Pancreas (tissue), 10 donors: Measurements from ENCODE around the gene RAX2. TPM values are rescaled to one million over a fixed set of nuclear protein-coding genes. Genes with fewer than 3 reads are reported as not detected.
"Not testable (repeated sequence)": the region's sequence is repeated elsewhere in the genome, so short reads cannot be mapped to it uniquely, and the experiment has no call there.

Experiments used
- ATAC-seq, 4 donors: fragments of 200-7000 bp; cut with Tn5 transposase; one replicate each; pipeline versions ENCODE4 v1.8.0 to v1.9.1; 2020; ENCODE audit warnings: mild to moderate bottlenecking in 4 of 4, moderate library complexity in 4 of 4
- DNase-seq, 6 donors: peaks; one replicate each; pipeline ENCODE4 v3.0.0-alpha.2; 2020
- FAIRE-seq: peaks from 2 replicates; lab custom pipeline; 2012; peaks lifted over from hg19 to GRCh38; lab: Jason Lieb, UNC
- H3K27ac ChIP-seq, 4 donors: fragments of 200-600 bp; sonication (generic); 1 replicate in 3 of 4; 2 replicates in 1 of 4; pipeline versions ENCODE4 v1.5.0 to v1.8.0; 2020
- H3K27me3 ChIP-seq, 4 donors: fragments of 200-600 bp; one replicate each; pipeline ENCODE4 v1.8.0; 2021
- H3K36me3 ChIP-seq, 3 donors: fragments of 200-600 bp; sonication (generic) in 1 of 3; one replicate each; pipeline versions ENCODE4 v1.5.0 to v1.8.0; 2020 to 2021
- H3K4me1 ChIP-seq, 3 donors: fragments of 200-600 bp; one replicate each; pipeline ENCODE4 v1.8.0; 2021
- H3K4me3 ChIP-seq, 4 donors: fragments of 200-600 bp; sonication (generic) in 2 of 4; one replicate each; pipeline versions ENCODE4 v1.5.0 to v1.8.0; 2020 to 2021
- H3K9me3 ChIP-seq, 4 donors: fragments of 200-600 bp; one replicate each; pipeline ENCODE4 v1.8.0; 2021
- CTCF ChIP-seq, 4 donors: fragments of 200-600 bp; sonication (generic) in 3 of 4; IDR thresholded peaks; one replicate each; pipeline versions ENCODE4 v1.5.0 to v1.8.0; 2021; ENCODE audit warnings: antibody characterized with exemption in 4 of 4
- WGBS, 2 donors: extraction: QIAGEN DNeasy Blood & Tissue Kit; methylation state at CpG; one replicate each; pipeline ENCODE4 v1.1.7; 2013; 5-methylcytosine and 5-hydroxymethylcytosine counted together
- intact Hi-C, 3 donors: fragments of 100-400 bp; cut with DNase I; formaldehyde crosslinking; loops; one replicate each; pipeline versions ENCODE4 v1.11.1 to v1.14.2; 2022
- polyA plus RNA-seq, 2 donors: library from polyadenylated mRNA; stranded (reverse); fragments of 200-250 nt; gene quantifications; one replicate each; pipeline ENCODE4 v1.2.3, GENCODE V29; 2013
- total RNA-seq, 6 donors: library from RNA; stranded (reverse); fragmentation: NEBNext Ultra II Directional in 4 of 6; extraction: Animal tissue kit (Norgen Biotek cat#: 25700) in 4 of 6; gene quantifications; one replicate each; pipeline versions ENCODE4 v1.2.1 to v1.2.4, GENCODE V29; 2021 to 2023
- donor health status: healthy with polysubstance abuse.
- donor health status: DM: no; HTN: no; CAD: no; lungs with moderate emphysema.
- donor health status: DM: no; HTN: no; CAD: no.
- donor health status: control.
- donor health status: control.
- donor health status: Bipolar disorder and iron deficiency.
- donor health status: DM: yes; HTN: yes; CAD: no.
- donor health status: DM: no; HTN: no; CAD: no.
- donor health status: DM: no; HTN: no; CAD: no.
- donor health status: DM: yes; HTN: yes; CAD: no.

Gene RAX2
- total and polyA plus RNA-seq, 8 donors: not detected

- peaks cover 3 to 24% (median 15%) of the 10 kb centered on the region in 3 donors for H3K4me1 ChIP-seq
- FAIRE-seq: no peak
Measured at GRCh38 chr19:3760871-3761361, 11.1 kb downstream of the RAX2 start.

DNA sequence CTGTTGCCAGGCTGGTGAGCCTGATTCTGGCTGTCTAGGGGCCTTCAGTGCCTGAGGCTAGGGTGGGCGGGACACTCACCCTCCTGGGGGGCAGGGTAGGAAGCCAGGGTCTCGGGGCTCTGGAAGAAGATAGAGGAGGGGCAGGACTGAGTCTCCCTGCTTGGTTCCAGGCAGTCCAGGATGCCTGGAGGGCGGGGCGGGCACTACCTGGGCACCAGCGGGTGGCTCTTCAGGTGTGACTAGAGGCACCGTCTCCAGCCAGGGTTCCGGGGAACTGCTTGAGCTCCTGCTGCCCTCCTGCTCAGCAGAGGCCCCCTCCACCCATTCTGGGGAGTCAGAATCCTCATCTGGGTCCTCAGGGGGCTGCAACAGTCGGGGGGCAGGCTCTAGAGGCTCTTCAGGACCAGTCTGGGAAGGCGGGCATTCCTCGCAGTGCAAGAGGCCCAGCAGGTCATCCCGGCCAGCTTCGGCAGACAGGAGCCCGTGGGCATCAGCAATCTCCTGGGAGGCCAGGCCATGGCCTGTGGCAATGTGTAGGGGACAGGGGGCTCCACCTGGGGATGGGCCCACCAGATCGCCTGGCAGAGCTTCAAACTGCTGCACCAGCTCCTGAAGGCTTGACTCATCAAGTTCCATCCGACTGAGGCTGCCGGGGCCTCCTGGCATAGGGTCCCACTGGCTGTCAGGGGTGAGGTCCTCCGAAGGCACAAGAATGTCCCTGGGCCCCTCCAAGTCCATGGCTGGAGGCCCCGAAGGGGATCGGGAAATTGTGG, 12.4 kb downstream of the RAX2 start:
- WGBS, 2 donors: 84 to 89% methylated on average over 19 of the region's 19 CpGs
- TF ChIP-seq CTCF (IDR thresholded peaks at IDR 0.05): no peak
- intact Hi-C loops: no loop called here
- H3K27me3 ChIP-seq: no peaks in the 10 kb centered on the region
- DNase-seq: peak in 1 of 6 donors; percentile 72
- H3K27ac ChIP-seq: no peak overlapping the region
- H3K9me3 ChIP-seq: no peaks in the 10 kb centered on the region
- H3K4me1 ChIP-seq: peaks cover 3 to 24% (median 15%) of the 10 kb centered on the region in 3 donors
- no peak overlapping the region for H3K4me3 ChIP-seq
- no peaks in the 10 kb centered on the region for H3K36me3 ChIP-seq
- FAIRE-seq: no peak
- no peak for ATAC-seq

More at GRCh38 chr19:3760871-3761361, 11.1 kb downstream of the RAX2 start:
- DNase-seq (no peak), ATAC-seq (no peak)
- Histone ChIP-seq H3K27me3 (no peaks in the 10 kb centered on the region), H3K27ac (peak overlapping the region in 3 of 4 donors; percentile 46 to 100 (median 100)), H3K9me3 (no peaks in the 10 kb centered on the region), H3K36me3 (peaks cover 0 to 7% (median 0%) of the 10 kb centered on the region in 3 donors), H3K4me3 (peak overlapping the region; percentile 61 to 87 (median 84))
- TF ChIP-seq CTCF (IDR thresholded peaks at IDR 0.05): no peak
- 18 to 19% methylated on average over 7 of the region's 7 CpGs for WGBS, 2 donors
- intact Hi-C loops: no loop called here

- H3K27me3 ChIP-seq, H3K27ac ChIP-seq, ATAC-seq, FAIRE-seq, H3K4me3 ChIP-seq, intact Hi-C loops, H3K9me3 ChIP-seq, DNase-seq, H3K36me3 ChIP-seq: not testable (repeated sequence)
- H3K4me1 ChIP-seq: peaks cover 3 to 20% (median 11%) of the 10 kb centered on the region in 3 donors
- whole genome bisulfite sequencing, 2 donors: 96 to 97% methylated on average over 13 of the region's 13 CpGs
Measured at GRCh38 chr19:3758297-3758696, 13.7 kb downstream of the RAX2 start.

GRCh38 chr19:3757705-3758104, 14.3 kb downstream of the RAX2 start:
- ATAC-seq, H3K9me3 ChIP-seq, DNase-seq, H3K27ac ChIP-seq, intact Hi-C loops, FAIRE-seq, H3K27me3 ChIP-seq, H3K4me3 ChIP-seq, H3K36me3 ChIP-seq: not testable (repeated sequence)
- H3K4me1 ChIP-seq: peaks cover 3 to 18% (median 8%) of the 10 kb centered on the region in 3 donors
- 90 to 93% methylated on average over 7 of the region's 7 CpGs for WGBS, 2 donors

DNA sequence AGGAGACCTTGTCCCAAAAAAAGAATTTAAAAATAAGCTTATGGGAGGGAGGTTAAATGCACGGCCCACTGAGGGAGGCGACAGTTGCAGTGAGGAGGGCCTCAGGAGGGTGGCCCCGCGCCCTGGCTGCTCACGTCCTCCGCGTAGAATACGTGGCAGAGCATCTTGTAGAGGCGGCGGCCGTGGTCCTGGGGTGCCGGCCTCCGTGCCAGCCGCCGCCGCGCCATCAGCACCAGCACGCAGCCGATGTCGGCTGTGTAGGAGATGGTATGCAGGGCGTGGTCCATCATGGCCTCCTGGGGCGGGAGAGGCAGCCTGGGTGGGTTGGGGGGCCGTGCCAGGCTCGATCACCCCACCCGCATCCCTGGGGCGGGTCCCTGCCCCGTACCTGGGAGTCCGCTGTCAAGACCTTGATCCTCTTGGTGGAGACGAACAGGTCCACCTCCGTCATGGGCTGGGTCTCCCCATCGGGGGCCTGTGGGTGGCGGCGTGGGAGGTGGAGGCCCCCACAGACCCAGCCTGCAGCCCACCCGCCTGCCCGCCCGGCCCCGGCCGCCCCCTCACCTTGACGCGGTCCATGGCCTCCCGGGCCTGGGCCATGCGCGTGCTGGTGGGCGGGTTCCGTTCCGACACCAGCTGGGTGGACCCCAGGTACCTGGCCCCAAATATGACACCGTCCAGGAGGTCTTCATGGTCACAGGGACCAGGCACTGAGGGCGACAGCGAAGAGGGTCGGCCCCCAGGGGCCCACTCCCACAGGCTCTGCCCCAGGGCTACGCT, 18.2 kb downstream of the RAX2 start:
- WGBS, 2 donors: 94 to 95% methylated on average over 39 to 51 of the region's 51 CpGs
- H3K36me3 ChIP-seq: peaks cover 0 to 18% (median 0%) of the 10 kb centered on the region in 3 donors
- DNase-seq: no peak
- intact Hi-C loops: no loop called here
- FAIRE-seq: no peak
- H3K4me3 ChIP-seq: no peak overlapping the region
- no peaks in the 10 kb centered on the region for H3K27me3 ChIP-seq
- no peaks in the 10 kb centered on the region for H3K4me1 ChIP-seq
- no peak overlapping the region for H3K27ac ChIP-seq
- no peak for TF ChIP-seq CTCF (IDR thresholded peaks at IDR 0.05)
- H3K9me3 ChIP-seq: no peaks in the 10 kb centered on the region
- no peak for ATAC-seq
